Stimulated activated naive CD4-positive, alpha-beta T cell treated with Interleukin-2 at 50 U/mL for 16 hours (primary cell): Measurements from ENCODE around the gene PIMREG.

Experiments used
- DNase-seq: peaks from one replicate; lab custom pipeline; 2025; lab: John Stamatoyannopoulos, UW

PIMREG gene

GRCh38 chr17:6437956-6438355 lies 6.3 kb upstream of the PIMREG start:
- DNase-seq = no peak

DNA sequence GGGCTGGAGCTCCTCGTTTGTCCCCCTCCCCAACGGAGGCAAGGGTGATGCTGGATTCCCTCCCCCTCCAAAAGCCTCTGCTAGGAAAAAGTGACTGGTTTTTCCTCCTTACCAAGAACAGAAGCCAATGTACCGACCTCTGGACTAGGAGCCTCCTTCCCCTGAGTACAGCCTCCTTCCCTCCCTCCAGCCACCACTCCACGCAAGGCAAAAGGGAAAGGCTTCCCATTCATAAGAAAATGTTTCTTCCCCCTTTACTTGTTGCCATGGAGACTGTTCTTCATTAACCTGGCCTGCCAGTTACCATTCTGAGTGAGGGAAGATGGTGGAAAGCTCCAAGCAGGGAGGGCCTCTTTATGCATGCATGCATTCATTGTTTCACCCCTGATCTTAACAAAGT lies 4.3 kb upstream of the PIMREG start:
- DNase-seq = no peak

DNA sequence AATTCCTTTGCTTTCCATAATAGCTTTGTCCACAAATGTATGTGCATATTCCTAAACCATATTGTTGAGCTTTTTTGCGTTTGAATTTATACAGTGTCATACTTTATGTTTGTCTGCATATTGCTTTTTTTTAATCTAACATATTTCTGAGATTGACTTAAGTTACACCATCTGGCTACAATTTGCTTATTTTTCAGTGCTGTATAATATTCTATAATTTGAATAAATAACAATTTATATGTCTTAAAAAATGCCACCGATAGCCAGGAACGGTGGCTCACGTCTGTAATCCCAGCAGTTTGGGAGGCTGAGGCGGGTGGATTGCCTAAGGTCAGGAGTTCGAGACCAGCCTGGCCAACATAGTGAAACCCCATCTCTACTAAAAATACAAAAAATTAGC lies 1.5 kb upstream of the PIMREG start:
- DNase-seq = no peak

- DNase-seq = no peak
These were observed 498 bp downstream of the PIMREG start for GRCh38 chr17:6444571-6445335.

- no peak for DNase-seq
These were observed 2.4 kb downstream of the PIMREG start for GRCh38 chr17:6446516-6447100.

DNA sequence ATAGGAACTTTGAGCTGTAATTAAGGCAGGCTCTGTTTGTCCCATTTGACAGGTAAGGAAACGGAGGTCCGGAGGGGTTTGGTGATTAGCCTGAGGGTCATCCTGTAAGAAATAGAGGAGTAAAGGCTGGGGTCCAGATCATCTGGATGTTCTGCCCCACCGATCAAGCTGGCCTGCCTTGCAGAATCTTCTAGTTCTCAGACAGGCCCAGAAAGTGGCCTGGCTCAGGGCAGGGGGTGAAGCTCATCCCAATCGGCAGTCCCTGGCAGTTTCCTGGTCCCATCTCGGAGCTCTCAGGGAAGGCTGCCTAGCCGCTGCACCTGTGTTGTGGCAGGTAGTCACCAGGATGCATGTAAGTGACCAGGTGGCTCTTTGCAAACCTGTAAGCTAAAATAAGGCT lies 4.2 kb downstream of the PIMREG start:
- DNase-seq = no peak

- no peak for DNase-seq
These were observed 5.1 kb downstream of the PIMREG start for GRCh38 chr17:6449307-6449706.

DNA sequence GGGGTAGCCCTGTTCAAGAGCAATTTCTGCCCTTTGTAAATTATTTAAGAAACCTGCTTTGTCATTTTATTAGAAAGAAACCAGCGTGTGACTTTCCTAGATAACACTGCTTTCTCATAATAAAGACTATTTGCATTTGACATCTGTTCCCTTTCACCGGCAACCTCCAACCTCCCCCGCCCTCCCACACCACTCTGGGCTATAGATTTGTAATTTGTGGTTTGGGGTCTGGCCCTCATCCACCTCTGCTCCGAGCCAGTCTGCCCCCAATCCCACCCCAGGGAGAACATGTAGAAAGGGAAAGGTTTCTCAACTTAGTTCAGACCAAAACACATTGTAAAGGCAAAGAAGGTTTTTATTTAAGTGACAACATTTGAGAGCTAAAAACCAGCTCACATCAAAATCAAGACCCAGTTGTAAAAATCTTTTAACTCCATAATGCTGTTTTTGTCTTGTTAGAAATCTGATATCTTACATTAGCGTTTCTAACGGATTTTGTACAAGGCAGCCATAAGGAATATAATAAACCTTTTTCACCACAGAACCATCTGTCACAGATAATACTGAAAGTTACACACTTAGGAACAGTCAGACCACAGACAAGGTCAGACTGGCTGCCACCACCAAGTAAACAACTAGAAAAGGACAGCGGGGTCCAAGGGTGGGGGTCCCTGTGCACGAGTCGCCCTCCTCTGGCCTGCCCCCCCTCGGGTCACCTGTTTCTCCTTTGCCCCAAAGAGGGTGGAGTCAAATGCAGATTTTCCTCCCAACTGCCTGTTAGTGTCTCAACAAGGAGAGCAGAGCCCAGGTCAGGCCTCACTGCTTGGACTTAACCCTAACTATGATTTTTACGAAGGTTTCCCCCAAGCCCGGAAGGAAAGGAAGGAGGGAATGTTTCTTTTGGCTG lies 6.9 kb downstream of the PIMREG start:
- no peak for DNase-seq

- no peak for DNase-seq
These were observed 8.4 kb downstream of the PIMREG start for GRCh38 chr17:6452471-6453266.

DNA sequence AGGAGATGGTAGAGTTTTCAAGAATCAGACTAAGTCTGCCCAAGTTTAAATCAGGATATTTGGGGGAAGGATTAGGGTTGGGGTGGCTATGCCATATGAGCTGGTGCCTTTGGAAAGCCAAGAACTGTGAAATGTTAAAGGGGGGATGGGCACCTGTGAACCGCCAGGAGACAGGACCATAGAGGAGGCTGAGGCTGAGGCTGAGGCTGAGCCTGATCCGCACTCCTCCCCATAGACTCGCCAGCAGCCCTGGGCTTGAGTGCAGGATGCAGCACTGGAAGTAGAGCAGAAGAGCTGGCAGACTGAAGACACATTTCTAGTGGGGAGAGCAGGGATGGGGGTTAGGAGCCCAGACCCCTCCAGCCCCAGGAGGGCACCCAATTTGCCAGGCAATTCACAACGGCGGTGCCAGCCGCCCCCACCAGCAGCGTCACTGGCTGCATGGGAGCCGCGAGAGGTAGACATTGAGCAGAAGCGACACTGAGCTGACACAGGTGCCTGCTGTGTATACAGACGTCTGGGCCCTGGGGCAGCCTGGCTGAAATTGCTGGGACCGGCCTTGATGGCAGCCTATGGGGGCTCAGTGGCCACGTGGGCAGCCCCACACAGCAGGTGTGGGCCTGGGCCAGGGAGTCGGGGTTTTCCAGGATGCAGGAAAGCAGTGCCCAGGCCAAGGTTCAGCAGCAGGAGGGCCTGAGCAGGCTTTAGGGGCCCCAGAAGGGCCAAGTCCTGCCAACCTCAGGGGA lies 9.2 kb downstream of the PIMREG start:
- no peak for DNase-seq

GRCh38 chr17:6454495-6455320 lies 10.5 kb downstream of the PIMREG start:
- no peak for DNase-seq

DNA sequence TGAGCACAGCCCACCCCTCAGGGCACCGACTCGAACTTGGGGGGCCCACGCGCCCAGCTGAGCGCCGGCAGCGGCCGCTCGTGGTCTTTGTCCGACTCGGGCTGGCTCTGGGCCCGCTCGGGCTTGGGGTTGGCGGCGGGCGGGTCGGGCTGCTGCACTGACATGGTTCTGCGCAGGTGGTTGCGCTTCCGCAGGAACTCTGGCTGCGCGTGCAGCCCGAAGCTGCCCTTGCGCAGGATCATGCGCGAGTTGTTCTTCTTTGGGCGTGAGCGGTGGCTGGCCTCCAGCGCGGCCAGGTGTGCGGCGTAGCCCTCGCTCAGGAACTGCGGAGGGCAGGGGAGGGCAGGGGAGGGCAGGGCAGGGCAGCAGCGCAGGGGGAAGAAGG lies 11.1 kb downstream of the PIMREG start:
- peak; percentile 18 for DNase-seq

- no peak for DNase-seq
These were observed 12.1 kb downstream of the PIMREG start for GRCh38 chr17:6456321-6456720.

GRCh38 chr17:6456914-6457687 lies 12.8 kb downstream of the PIMREG start:
- no peak for DNase-seq

GRCh38 chr17:6457688-6458459 lies 13.6 kb downstream of the PIMREG start:
- DNase-seq = no peak

GRCh38 chr17:6458460-6458950 lies 14.2 kb downstream of the PIMREG start:
- DNase-seq = no peak

DNA sequence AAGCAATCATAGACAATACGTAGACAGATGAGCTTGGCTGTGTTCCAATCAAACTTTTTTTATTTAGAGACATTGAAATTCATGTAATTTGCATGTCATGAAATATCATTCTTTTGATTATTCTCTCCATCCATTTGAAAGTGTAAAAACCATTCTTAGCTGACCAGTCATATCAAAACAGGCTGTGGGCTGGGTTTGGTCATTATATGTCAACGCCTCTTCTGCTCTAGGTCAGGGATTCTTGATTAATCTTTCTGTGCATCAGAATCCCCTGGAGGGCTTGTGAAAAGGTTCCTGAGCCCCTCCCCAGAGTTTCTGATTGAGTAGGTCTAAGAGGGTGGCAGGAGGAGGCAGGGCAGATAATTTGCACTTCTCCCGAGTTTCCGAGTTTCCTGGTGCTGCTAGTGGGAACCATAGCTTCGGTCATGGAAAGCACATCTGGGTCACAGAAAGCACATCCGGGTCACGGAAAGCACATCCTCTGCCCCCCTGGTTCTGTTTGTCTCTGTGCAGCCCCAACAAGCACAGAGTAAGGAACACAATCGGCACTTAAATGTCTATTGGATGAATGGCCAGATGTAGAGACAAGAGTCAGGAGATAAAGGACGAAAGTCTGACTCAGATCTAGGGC lies 16.4 kb downstream of the PIMREG start:
- DNase-seq = no peak

DNA sequence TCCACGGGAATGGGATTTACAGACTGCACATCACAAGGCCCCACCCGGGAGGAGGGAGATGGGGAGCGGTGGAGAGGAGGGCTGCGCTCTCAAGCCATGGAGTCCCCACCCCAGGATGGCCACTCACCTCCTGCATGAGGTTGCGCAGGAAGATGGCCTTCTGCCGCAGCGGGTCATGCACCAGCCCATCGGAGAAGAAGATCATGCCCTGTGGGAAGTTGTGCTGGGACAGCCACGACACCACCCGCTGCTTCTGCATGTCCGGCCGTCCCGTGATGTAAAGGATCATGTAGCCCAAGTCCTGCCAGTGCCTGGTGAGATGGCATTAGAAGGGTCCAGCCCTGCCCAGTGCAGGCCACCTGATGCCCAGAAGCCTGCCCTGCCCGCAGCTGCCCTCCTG lies 17.0 kb downstream of the PIMREG start:
- DNase-seq = no peak
